GM18907 (cell line): ENCODE measurements around the gene ZNF513.

ENCODE experiments used
- ATAC-seq: cut with Tn5 transposase; IDR thresholded peaks from one replicate; pipeline ENCODE4 v1.9.1; 2021; ENCODE audit warnings: mild to moderate bottlenecking, moderate library complexity; ENCODE audit not compliant: unreplicated experiment

The ZNF513 gene

GRCh38 chr2:27390822-27391679, 10.5 kb upstream of the ZNF513 start:
- ATAC-seq: no peak

GRCh38 chr2:27381577-27382181, 1.1 kb upstream of the ZNF513 start:
- no peak for ATAC-seq

GRCh38 chr2:27379836-27380625, 503 bp downstream of the ZNF513 start:
- no peak for ATAC-seq

GRCh38 chr2:27379383-27379835, 1.1 kb downstream of the ZNF513 start:
- ATAC-seq: no peak

- ATAC-seq: no peak
Observed at GRCh38 chr2:27378809-27379290, 1.7 kb downstream of the ZNF513 start.

- ATAC-seq: no peak
Observed at GRCh38 chr2:27378096-27378808, 2.3 kb downstream of the ZNF513 start.

GRCh38 chr2:27377618-27378095, 2.9 kb downstream of the ZNF513 start:
- no peak for ATAC-seq

- ATAC-seq: no peak
Observed at GRCh38 chr2:27376866-27377617, 3.5 kb downstream of the ZNF513 start.

- no peak for ATAC-seq
Observed at GRCh38 chr2:27376151-27376865, 4.2 kb downstream of the ZNF513 start.

- no peak for ATAC-seq
Observed at GRCh38 chr2:27375513-27376099, 4.9 kb downstream of the ZNF513 start.

GRCh38 chr2:27373567-27373966, 7.0 kb downstream of the ZNF513 start:
- ATAC-seq: no peak

GRCh38 chr2:27372937-27373336, 7.6 kb downstream of the ZNF513 start:
- ATAC-seq: no peak

- peak; percentile 35 for ATAC-seq
Observed at GRCh38 chr2:27370816-27371620, 9.5 kb downstream of the ZNF513 start.

GRCh38 chr2:27370026-27370815, 10.3 kb downstream of the ZNF513 start, which contains the start of the genes EIF2B4 and SNX17:
TSS of gene EIF2B4 (minus strand) at chr2:27370338. CDS start at chr2:27370314, 24 bp downstream.
TSS of gene SNX17 (plus strand) at chr2:27370616. CDS start at chr2:27370744, 128 bp downstream.
- peak; percentile 88 for ATAC-seq

GRCh38 chr2:27369471-27370025, 11.0 kb downstream of the ZNF513 start:
- peak; percentile 6 for ATAC-seq

- no peak for ATAC-seq
Observed at GRCh38 chr2:27363933-27364332, 16.6 kb downstream of the ZNF513 start.
